KG1 (cell line): ENCODE data around the gene MANF.

Experiments used
- DNase-seq: peaks from one replicate; lab custom pipeline; 2025; lab: John Stamatoyannopoulos, UW

The MANF gene

DNA sequence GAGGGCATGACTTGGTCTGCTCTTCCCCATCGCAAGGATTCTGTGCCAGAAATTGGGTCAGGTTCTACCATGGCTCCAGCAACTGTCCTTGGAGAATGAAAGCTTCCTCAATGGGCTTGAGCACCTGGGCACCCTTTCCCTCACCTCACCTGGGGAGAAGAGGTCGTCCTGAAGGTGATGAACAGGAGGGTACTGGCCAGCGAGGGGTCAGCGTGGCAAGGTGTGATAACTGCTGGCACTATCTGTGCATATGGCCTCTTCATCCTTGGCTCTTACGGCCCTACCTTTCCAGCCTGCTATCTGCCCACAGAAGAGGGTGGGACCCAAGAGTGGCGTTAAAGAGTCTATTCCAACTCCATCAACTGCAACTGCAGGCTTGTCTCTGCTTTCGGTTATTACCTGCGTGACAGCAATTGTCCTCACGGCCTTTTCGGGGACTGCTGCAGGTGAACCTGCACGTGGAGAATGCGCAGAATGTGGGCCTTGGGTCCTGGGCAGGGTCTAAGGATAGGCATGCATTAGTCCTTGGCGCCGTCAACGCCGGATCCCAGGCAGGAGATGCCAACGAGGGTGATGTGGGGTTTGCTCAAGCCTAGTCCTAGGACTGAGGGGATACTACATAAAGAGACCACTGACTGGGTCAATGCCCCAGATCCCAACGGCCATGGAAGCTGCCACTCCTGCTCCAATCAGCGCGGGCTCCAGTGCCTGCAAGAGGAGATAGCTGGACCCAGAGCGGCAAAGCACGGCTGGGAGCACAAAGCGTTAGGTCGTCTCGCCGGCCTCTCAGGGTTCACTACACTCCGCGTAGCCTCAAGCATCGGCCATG, 5.4 kb downstream of the MANF start:
- no peak for DNase-seq

- DNase-seq: peak; percentile 79
Observed at GRCh38 chr3:51391075-51391565, 6.0 kb downstream of the MANF start, which contains the start of gene RBM15B. Gene RBM15B (plus strand): TSS chr3:51391285. CDS start chr3:51391400, 115 bp downstream.

GRCh38 chr3:51391566-51392354, 6.7 kb downstream of the MANF start:
- DNase-seq: no peak

- no peak for DNase-seq
Observed at GRCh38 chr3:51392355-51393133, 7.5 kb downstream of the MANF start.

GRCh38 chr3:51393134-51393495, 8.0 kb downstream of the MANF start:
- no peak for DNase-seq

GRCh38 chr3:51393564-51393963, 8.5 kb downstream of the MANF start:
- no peak for DNase-seq

DNA sequence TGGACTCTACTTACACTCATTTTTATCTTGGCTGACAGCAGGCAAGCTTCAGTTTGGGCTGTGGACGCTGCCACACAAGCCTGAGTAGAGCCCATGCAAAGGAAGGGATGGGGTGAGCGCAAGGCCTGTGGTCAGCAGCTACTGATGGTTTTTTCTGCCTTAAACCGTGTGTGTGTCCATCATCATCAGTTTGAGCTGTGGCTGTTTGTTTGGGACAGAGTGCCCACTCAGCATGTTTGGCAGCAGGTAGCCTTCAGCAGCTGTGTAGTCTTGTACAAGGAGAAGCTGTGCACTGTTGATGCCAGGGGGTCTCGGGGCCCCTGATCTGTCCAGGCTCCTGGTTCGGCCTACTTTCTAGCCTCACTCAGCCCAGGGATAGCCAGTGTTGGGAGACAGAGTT, 9.4 kb downstream of the MANF start:
- DNase-seq: no peak

DNA sequence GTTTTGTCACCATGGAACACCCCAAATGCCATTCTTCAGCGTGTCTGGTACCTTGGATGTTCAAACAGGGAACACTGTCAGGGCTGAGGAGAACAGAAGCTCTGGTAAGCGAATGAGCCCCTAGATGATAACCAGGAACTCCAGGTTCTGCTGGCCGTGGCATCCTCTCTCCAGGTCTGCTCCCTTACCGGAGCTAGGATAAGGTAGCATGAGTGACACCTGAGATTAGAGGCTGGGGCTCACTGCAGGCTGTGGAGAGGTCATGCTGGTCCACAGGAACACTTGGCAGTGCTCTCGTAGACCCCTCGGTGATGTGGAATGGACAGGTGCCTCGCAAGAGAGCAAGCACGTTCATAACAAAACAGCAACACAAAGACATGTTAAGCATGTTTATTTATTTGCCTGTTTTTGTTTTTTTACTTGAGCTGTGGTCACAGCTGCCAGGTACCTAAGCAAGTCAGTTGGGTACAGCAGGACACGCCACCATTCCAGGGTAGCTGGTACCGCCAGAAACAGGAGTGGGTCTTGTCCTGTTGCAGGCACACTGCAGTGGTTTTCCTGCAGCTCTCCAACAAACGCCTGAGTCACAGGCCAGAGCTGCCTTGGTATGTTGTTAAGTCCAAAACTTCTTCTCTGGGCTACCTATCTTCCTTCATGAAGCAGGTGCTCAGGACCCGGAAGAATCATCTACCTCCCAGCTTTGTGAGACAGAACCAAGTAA, 10.6 kb downstream of the MANF start:
- DNase-seq: no peak

DNA sequence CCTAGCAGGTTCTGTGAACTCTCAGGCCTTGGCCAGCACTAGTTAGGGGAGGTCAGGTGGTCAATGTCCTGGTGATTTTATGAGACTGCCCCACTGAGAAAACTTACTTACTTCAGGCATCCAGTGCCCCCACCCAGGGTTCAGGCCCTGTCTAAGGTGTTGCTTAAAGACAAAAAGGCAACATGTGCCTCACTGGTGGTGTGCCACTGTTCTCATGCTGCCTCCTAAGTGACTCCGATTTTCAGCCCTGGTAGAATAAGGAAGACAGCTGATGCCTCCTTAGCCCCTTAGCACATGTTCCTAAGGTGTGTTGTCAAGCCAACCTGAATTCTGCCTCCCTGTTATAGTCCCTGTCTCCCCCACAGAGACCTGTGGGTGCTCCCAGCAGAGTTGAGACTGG, 11.3 kb downstream of the MANF start:
- no peak for DNase-seq

DNA sequence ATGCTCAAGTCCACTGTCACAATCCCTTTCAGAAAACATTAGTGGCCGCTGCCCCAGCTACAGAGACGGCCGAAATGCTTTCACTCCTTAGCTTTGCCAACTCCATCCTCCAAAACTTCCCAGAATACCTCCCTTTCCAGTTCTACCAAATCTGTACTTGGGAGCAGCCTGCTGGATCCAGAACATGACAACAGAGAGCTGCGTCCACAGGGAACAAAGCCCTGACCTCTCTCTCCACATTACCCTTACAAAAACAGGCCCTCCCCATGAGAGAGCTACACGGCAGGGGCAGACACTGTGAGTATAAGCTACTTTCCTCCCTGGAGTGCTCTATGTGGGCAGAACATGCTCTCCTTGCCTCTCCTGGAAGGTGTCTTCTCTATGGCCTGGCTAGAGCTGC, 12.3 kb downstream of the MANF start:
- DNase-seq: no peak

DNA sequence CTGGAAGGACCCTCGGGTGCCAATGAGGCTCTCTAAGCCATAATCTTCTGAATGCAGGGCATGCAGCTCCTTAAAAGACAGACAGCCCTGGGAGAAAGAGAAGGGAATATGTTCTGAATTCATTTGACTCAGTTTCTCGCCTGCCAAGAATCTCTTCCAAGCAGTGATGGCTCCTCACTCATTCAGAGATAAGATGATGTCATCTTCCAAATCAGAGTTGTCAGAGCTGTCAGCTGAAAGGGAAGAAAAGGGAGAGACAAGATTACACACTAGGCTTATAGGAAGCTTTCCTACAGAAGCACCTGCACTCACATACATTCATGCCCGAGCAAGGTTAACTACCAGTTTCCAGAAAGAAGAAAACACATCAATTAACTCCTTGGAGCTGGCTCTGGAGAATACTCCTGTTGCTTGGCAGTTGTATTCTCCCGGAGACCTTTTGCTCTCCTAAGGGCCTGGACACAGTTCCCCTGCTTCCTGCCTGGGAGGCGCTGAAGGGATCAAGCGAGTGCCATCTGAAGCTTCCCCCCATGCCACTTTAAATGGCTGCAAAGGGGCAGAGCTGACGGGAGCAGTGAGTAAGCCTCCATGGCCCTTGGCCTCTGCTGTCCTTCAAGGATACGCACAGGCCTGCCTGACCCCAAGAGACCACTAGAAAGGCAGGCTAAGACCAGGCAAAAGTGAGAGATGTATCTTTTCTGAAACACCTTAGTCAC, 13.7 kb downstream of the MANF start:
- DNase-seq: no peak

DNA sequence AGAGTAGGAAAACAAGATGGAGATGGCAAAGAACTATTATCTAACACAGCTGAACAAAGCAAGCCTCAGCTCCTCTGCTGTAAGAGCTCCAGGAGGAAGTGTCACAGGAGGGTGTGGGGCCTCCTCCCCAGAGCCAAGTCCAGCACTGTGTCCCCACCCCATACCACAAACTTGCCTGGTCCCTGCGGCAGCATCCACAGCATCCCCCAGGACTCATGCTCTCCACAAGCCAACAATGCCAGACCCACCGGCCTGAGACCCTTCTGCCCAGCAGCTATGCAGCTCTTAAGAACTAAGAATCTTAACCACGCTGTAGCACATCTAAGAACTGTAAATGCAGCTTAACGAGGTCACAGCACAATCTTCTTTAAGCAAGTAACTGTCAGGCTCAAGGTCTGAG, 15.1 kb downstream of the MANF start:
- DNase-seq: no peak

DNA sequence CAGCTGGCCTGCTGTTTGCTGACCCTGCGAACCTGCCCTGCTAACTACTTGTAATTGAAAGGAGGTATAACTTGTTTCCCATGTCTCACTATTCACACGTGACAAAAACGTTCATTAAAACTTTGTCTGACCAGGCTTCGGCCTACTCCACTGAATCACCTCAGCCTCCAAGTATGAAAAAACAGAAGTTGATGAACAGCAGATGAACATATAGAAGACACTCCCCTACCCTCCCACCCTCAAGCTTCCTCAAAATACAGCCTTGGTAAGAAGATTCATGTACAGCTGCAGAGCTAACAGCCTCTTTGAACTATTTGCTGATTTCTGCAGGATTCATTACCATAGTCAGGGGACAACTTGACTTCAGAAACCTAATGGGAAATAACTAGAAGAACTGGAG, 16.6 kb downstream of the MANF start:
- no peak for DNase-seq

DNA sequence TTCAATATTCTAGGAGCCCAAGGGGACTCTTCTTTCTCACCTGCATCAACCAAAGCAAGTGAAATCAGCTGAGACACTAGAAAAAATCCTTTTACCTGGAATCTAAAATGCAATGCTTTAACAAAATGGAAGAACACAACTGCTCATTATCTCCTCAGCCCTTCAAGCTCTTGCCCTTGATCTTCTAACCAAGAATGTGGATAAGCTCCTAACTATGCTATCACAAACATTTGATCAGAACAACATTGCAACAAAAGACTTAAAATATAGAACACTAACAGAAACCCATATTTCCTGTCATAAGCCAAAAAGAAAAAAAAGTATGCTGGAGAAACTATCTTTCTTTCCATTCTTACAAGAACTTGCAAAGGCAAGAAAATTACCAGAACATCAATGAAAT, 18.6 kb downstream of the MANF start:
- no peak for DNase-seq

DNA sequence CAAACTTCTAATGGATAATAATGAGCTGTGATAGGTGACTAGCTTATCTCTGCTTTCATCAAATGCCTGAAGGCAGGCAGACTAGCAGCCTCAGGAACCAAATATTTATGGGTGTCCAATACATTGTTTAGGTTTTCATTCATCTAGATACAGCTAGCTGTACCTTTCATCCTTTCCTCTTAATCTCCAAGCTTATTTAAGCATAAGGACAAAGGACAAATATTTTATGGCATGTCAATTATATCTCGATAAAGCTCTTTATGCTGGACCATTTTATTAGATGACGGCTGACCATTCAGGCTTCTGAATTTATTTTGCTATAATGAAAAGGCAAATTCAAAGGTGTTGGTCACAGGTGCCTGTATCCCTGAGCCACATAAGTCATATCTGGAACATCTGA, 22.9 kb downstream of the MANF start:
- no peak for DNase-seq

GRCh38 chr3:51408813-51409212, 23.7 kb downstream of the MANF start:
- no peak for DNase-seq

DNA sequence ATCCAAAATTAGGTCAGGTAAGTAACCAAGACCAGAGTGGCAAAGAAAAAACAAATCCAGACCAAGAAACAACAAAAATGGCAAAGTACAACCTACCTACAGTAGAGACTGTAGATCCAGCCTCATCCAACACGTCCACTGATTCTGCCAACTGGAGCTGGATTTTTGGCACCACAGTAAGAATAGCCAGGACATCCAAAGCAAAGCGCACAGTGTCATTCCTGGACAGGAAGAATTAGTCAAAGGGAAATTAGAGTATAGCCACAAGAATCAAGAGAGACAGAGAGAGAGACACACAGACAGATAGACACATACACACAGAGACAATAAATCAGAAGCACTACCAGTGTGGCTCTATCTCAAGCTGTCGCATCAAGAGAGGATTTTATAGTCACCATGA, 37.1 kb downstream of the MANF start:
- no peak for DNase-seq

DNA sequence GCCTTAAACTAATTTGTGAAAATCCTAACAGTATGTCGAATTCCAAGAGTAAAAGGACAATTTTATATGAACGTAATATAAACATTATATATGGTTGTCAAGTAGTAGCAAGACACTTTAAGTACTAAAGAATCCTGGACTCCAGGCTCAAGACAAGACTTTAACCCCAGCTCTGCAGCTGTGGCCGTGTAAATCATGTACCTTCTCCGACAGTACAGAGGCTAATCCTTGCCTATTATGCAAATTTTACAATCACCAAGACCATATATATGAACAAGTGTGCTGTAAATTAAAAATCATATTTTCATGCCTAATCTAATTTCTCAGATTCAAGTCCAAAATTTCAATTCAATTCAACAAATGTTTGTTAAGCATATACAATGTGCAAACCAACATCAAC, 41.8 kb downstream of the MANF start:
- no peak for DNase-seq

DNA sequence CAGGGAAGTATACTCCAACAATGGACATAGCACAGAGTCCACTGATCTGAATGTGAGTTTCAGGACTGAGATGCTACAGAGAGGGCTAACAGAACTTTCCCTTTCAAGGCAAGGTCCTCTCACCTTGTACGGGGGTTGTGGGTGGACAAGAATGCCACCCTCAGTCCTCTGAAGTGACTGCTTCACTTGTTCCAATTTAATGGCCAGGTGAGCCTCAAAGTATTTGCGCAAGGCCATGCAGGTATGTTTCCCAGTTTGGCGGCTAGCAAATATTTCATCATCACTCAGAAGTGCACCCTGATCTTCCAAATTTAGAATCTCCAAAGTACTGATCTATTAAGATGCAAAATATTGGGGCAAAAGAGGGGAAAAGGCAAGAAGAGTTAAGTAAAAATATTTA, 44.0 kb downstream of the MANF start:
- no peak for DNase-seq

DNA sequence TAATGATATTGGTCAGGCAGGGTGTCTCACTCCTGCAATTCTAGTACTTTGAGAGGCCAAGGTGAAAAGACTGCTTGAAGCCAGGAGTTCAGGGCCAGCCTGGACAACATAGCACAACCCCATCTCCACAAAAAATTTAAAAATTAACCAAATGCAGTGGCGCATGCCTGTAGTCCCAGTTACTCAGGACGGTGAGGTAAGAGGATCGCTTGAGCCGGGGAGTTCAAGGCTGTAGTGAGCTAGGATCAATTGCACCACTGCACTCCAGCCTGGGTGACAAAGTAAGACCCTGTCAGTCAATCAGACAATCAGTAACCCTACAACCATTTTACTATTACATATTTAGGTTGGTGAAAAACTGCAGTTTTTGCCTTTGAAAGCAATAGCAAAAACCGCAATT, 49.0 kb downstream of the MANF start:
- DNase-seq: no peak

DNA sequence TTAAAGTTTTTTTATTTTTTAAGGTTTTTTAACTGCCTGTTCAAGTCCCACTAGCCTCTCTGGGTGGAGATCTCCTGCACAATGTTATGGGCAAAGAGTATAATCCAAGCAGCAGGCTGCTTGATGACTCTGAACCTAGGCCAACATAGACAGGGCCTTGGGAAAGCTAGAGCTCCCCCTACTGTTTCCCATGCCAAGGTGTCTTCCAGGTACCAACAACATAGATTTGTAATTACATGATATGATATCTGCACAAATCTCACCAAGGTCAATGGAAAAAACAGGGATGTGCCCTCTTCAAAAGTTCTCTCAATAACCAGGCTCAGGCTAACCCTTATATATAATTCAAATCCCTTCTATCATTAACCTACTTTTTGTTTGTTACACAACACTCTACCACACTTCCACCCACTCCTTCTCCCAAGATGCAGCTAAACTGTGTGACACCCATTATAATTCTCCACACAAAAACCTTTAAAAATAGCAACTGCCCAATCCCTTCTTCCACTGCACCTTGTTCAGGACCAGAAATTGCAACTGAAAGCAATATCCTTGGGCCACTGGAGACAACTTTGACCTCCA, 49.7 kb downstream of the MANF start:
- DNase-seq: no peak
